ENCODE measurements around the gene POU4F2. TPM values are rescaled to one million over a fixed set of nuclear protein-coding genes. Genes with fewer than 3 reads are reported as not detected.
"Not testable (repeated sequence)": the region's sequence is repeated elsewhere in the genome, so short reads cannot be mapped to it uniquely, and the experiment has no call there.

The POU4F2 gene
- total RNA-seq, 2 donors from 2014 or later: not detected

DNA sequence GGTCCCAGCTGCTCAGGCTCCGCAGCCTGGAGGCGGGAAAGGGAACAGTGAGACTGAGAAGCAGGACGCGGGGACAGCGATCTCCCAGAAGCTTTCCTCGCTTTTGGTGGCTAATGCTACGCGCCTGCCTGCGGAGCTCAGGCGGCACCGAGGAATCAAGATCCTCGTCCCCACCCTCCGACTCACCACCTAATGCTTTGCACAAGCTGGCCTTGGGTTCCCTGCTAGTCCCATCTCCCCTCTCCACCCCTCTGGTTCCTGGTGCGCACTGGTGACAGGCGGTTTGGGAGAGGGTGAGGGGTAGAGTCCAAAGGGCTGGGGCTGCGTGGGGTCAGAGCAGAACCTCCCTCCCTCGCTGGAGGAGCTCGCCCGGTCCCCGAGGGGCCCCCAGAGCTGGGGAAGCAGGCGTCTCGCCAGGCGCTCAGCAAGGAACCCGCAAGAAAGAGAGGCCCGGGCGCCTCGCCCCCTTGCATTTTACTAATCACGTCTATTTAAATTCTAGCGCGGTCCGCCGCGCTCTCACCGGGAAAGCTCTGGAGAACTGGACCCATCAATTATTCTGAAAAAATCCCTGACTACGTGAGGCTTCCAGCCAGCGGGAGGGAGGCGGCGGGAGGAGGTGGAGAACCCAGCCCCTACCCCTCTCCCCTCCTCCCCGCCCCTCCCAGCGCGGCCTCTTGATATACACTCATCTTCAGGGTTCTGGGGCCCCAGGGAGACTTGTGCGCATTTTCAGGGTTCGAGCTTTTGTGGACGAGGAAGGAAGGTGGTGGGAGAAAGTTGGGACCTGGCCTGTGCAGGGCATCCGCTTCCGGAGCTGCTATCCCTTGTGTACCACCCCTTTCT is 9.1 kb downstream of the POU4F2 start:
- DNase-seq (ENCODE audit: low spot score in 2 of 2) (no peak), ATAC-seq (no peak)
- H3K36me3 Mint-ChIP-seq: peaks cover 0 to 14% of the 10 kb centered on the region in 2 donors
- H3K27ac Mint-ChIP-seq: no peak overlapping the region
- H3K9me3 Mint-ChIP-seq: peaks cover 0 to 3% of the 10 kb centered on the region in 2 donors

DNA sequence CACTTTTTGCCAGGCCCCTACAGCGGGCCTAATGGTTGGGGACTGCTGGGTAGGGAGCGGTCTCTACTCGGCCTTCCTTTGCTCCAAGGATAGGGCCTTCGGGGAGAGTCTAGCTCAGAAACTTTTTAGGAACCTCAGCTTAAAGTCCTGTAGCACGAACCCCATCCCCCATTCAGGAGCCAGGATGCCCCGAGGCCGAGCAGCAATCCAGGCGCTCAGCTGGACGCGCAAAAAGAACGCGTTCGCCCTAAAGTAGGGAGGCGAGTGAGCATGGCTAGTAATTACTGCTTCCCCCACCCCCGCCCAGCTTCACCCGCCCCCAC is 9.7 kb downstream of the POU4F2 start:
- DNase-seq (ENCODE audit: low spot score in 2 of 2): no peak
- Mint-ChIP-seq H3K36me3 (peaks cover 0 to 16% of the 10 kb centered on the region in 2 donors), H3K27ac (no peak overlapping the region), H3K9me3 (no peaks in the 10 kb centered on the region)
- no peak for ATAC-seq

DNA sequence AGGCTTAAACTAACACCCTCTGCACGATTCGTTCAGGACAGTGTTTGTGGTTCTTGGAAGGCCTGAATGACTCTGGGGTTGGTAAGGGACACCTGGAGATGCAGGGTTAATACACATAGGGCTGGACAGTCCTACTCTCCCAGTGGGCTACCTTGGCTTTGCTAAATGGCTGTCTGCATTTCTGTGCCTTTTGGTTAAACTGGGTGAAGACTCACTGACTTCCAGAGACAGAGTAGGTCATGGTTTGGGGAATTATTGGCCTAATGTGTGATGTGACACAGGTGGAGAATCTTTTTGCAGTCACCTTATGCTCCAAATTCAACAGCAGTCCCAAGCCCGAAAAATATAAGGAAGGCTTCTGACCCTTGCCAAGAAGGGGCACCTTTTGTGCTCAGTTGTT is 10.5 kb downstream of the POU4F2 start:
- DNase-seq (ENCODE audit: low spot score in 2 of 2): no peak
- Mint-ChIP-seq H3K27ac (no peak overlapping the region), H3K36me3 (peaks cover 0 to 19% of the 10 kb centered on the region in 2 donors)

DNA sequence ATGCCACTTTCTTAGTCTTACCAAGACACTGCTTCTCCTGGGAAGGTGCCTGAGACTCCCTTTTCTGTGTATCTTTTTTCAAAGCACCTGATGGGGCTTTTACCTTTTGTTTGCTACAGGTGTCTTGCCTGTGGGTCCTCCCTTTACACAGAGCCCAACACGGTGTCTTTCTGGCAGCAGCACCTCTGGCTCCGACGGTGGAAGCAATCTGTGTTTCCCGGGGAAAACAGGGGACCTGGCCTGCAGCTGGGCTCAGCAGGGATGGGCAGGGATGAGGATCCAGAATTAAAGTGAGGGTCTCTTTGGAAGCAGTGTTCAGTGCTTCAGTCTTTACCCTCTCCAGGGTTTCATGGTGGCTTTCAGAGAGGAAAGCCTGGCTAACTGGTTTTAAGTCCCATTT is 11.3 kb downstream of the POU4F2 start:
- H3K9me3 Mint-ChIP-seq: no peaks in the 10 kb centered on the region
- no peak for DNase-seq (ENCODE audit: low spot score in 2 of 2)
- no peak overlapping the region for H3K27ac Mint-ChIP-seq
- H3K36me3 Mint-ChIP-seq: peaks cover 0 to 24% of the 10 kb centered on the region in 2 donors
- no peak for ATAC-seq

More for the DNA sequence above, 10.5 kb downstream of the POU4F2 start:
- no peaks in the 10 kb centered on the region for H3K9me3 Mint-ChIP-seq
- ATAC-seq: no peak

DNA sequence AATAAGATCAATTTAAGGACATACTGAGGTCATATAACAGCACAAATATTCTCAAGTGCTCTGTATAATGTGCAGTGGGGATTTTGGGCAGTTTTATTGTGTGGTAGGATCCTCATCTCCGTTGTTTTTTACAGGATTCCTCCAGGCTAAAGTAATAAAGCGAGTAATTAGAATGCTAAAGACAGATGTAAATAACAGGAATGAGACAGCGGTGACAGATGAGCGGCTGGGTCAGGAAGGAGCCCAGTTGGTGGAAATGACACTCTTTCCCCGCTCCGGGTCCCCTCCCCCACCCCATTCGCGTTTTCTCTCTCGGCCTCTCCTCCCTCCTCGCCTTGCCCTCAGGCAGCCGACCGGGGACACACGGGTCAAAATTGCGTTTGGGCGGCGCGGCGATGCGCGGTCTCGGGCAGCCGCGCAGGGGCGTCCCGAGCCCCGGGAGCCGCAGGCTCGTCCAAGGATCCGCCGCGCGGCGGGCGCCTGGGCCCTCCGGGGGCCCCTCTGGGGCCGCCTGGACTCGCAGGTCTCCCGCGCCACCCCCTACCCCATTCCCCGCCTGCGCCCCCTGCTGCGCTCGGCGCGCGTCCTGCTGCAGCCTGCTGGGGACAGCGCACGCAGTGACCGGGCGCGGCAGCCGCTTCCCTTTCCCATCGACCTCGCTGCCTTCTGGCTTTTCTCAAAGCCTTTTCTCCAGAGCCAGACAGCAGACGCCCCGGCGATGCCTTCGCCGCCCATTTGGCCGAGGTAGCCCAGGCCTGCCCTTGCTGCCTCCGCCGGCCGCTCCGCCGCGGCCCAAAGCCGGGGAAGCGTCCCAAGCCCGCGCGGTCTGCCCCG is 16.2 kb downstream of the POU4F2 start:
- Mint-ChIP-seq H3K27ac (no peak overlapping the region), H3K36me3 (peaks cover 0 to 19% of the 10 kb centered on the region in 2 donors), H3K9me3 (no peaks in the 10 kb centered on the region)
- ATAC-seq (peak in 1 of 2 donors; percentile 50), DNase-seq (ENCODE audit: low spot score in 2 of 2) (peak in 1 of 2 donors; percentile 3)

DNA sequence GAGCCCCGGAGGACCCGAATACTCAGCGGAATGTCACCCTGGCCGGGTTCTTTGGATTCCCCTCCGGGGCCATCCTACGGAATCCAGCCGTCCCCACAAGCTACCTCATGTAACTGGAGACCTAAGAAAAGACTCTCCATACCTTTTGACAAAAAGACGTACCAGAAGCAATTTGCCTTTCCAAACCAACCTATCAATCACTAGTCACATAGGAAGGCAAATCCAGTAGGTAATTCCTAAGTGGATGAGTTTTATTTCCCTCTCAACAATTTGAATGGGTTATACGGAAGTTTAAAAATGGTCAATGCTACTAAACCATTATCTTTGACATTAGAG is 16.8 kb downstream of the POU4F2 start:
- no peak for DNase-seq (ENCODE audit: low spot score in 2 of 2)
- peaks cover 0 to 19% of the 10 kb centered on the region in 2 donors for H3K36me3 Mint-ChIP-seq
- ATAC-seq: no peak
- no peaks in the 10 kb centered on the region for H3K9me3 Mint-ChIP-seq
- no peak overlapping the region for H3K27ac Mint-ChIP-seq

DNA sequence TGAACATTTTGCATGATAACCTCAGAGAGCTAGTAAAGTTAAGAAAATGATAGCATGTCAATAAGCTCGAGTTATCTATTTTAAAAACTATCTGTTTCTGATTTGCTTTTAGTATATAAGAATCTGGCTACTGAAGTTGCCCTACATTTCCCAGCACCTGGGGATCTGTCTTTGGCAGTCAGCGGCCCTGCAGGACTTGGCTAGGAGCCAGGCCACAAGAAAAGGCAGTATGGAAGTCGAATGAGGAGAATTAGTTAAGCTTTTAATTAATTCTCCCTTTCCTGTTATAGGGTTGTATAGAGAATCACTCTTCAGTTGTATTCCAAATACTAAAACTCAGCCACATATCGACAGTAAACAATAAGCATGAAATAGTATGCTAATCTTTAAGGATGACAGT is 22.7 kb downstream of the POU4F2 start:
- peaks cover 0 to 9% of the 10 kb centered on the region in 2 donors for H3K9me3 Mint-ChIP-seq
- DNase-seq (ENCODE audit: low spot score in 2 of 2) (no peak), ATAC-seq (no peak)
- peaks cover 5 to 6% of the 10 kb centered on the region in 2 donors for H3K36me3 Mint-ChIP-seq
- H3K27ac Mint-ChIP-seq: no peak overlapping the region

DNA sequence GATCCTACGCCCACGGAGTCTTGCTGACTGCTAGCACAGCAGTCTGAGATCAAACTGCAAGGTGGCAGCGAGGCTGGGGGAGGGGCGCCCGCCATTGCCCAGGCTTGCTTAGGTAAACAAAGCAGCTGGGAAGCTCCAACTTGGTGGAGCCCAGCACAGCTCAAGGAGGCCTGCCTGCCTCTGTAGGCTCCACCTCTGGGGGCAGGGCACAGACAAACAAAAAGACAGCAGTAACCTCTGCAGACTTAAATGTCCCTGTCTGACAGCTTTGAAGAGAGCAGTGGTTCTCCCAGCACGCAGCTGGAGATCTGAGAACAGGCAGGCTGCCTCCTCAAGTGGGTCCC is 25.2 kb downstream of the POU4F2 start:
- H3K36me3 Mint-ChIP-seq; DNase-seq (ENCODE audit: low spot score in 2 of 2); H3K27ac Mint-ChIP-seq; H3K9me3 Mint-ChIP-seq; ATAC-seq: not testable (repeated sequence)

DNA sequence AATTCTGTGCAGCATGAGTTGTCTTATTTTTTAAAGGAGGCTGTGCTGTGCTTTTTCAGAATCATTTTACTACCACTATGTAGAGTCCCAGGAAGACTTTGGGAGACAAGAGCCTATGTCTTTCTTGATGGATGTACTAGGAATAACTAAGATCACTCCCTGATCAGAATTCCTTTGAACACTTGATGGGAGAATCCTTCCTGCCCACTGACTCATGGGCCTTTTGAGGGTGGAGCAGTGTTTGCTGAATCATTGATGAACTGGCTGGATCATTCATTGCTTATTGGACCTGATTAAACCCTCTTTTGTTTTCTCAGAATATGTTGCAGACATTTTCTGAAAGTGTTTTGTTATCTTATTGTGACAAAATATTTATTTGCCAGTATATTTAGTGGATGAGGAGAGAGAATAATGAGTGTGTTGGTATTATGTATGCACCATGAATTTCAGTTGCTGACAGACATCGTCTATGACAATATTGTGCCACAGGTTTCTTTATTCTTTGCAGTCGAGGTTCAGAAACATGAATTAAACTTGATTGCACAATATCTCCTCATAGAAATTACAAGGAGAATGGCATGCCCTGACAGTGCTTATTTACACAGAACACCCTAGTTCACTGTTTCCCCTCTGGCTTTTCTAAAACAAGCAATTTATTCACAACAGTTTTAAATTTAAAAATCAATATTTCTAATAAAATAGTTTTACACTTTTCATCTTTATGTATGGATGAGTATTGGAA is 36.3 kb downstream of the POU4F2 start:
- peaks cover 0 to 5% of the 10 kb centered on the region in 2 donors for H3K36me3 Mint-ChIP-seq
- ATAC-seq (no peak), DNase-seq (ENCODE audit: low spot score in 2 of 2) (no peak)
- peaks cover 0 to 5% of the 10 kb centered on the region in 2 donors for H3K9me3 Mint-ChIP-seq
- H3K27ac Mint-ChIP-seq: no peak overlapping the region

Other genes with a start within 250 kb of the POU4F2 start
- 10 to 100 TPM; 16.9 to 18.0 TPM for gene SLC10A7, start 117.0 kb upstream of the POU4F2 start, total RNA-seq